Retinal pigment epithelial cell (primary cell): ENCODE data around the gene PDLIM5.

Source experiments
- DNase-seq: peaks from one replicate; pipeline ENCODE4 v3.0.0-alpha.2; 2010; ENCODE audit warnings: low read depth
- H3K4me3 ChIP-seq: 2 replicates; pipeline ENCODE4 v1.5.1; 2011; ENCODE audit warnings: mild to moderate bottlenecking, low read length, control low read depth, moderate library complexity
- TF ChIP-seq, protein P1 (sequence below): conservative IDR thresholded peaks from 2 replicates; pipeline ENCODE4 v1.5.1; 2011; ENCODE audit warnings: low read depth, low read length, control low read depth, inconsistent platforms

PDLIM5 gene

DNA sequence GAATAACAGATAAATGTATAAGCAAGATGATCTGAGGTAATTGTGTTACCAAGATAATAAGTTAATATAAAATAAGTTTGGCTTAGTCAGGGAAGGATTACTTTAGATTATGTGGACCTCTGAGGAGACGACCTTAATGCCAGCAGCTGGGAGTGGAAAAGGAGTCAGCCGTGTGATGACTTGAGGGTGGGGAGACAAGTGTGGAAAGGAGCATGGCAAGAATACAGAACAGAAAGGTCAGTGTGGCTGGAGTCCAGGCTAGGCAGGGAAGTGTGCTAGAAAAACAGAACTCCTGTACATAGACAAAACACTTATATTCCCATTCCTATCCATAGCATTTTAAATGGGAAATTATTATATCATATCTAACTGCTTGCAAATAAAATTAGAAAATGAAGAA is 138.8 kb downstream of the PDLIM5 start:
- DNase-seq: no peak

DNA sequence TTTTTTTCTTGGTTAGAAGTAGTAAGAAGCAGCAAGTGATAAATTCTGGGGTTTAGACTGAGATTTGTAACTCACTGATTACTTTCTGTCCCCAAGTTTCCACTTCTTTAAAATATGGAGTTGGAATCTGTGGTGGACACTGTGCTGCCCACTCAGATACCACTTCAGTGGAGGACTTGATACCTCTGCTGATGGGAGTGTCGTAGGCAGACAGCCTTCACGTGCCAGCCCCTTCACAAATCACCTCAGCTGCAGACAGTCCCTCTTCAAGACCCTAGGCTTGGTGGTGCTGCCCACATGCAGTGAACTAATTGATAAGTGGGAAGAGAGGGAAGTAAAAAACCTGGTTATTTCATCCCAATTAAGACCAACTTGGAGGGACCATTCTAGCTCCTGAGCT is 139.5 kb downstream of the PDLIM5 start:
- no peak for DNase-seq
- TF ChIP-seq, protein P1, sequence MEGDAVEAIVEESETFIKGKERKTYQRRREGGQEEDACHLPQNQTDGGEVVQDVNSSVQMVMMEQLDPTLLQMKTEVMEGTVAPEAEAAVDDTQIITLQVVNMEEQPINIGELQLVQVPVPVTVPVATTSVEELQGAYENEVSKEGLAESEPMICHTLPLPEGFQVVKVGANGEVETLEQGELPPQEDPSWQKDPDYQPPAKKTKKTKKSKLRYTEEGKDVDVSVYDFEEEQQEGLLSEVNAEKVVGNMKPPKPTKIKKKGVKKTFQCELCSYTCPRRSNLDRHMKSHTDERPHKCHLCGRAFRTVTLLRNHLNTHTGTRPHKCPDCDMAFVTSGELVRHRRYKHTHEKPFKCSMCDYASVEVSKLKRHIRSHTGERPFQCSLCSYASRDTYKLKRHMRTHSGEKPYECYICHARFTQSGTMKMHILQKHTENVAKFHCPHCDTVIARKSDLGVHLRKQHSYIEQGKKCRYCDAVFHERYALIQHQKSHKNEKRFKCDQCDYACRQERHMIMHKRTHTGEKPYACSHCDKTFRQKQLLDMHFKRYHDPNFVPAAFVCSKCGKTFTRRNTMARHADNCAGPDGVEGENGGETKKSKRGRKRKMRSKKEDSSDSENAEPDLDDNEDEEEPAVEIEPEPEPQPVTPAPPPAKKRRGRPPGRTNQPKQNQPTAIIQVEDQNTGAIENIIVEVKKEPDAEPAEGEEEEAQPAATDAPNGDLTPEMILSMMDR: no peak
- H3K4me3 ChIP-seq: no peak overlapping the region

More for the DNA sequence above, 138.8 kb downstream of the PDLIM5 start:
- TF ChIP-seq, protein P1: no peak
- H3K4me3 ChIP-seq: no peak overlapping the region

DNA sequence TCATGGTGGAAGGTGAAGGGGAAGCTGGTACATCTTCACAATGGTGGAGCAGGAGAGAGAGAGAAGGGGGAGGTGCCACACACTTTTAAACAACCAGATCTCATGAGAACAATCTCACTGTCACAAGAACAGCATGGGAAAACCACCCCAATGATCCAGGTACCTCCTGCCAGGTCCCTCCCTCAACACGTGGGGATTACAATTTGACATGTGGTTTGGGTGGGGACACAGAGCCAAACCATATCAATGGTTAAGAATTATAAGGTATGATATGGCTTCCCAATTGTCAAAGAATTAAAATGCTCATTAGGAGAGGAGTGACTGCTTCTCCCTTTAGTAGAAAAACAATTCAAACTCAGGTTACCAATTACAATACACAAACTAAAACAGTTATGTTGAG is 143.3 kb downstream of the PDLIM5 start:
- TF ChIP-seq, protein P1: no peak
- no peak for DNase-seq
- no peak overlapping the region for H3K4me3 ChIP-seq

DNA sequence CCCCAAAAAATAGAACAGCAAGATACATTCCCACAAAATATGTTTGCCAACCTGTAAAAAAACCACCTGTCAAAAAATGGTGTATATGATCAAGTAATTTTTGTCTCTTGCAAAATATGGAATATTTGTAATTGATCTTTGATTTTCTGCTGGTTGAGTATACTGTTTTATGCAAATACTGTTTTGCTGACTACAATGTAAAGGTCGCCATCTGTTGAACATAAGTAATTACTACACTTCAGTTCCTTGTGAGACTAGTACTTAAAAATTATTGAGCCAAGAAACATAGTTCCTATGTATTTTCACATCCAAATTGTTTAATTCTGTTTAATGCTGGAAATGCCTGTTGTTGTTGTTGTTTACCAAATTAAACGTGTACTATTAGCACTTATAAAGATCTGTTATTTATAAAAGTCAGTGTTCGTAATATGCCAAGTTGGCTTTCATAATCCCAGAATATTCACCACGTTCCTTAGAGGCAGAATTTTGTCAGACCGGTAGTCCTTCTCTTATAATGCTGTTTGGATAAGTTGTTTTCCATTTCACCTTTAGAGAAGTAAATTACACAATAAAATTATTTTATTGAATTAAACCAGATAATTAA is 144.2 kb downstream of the PDLIM5 start:
- no peak for DNase-seq
- no peak overlapping the region for H3K4me3 ChIP-seq
- TF ChIP-seq, protein P1: peak; percentile 42

DNA sequence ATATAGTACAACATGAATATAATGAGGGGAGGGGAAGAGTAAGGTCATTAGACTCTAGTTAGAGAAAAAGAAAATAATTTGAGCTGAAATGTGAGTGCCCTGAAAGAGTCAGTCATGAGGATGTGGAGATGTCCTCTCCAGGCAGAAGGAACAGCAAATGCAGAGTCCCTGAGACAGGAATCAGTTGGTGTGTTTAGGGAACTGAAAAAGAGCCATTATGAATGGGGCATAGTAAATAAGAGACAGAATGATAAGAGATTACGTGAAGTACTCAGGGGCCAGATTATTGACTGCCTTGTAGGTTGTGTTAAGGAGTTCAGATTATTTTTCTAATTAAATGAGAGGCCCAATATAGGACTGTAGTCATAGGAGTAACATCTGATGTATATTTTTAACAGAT is 147.0 kb downstream of the PDLIM5 start:
- TF ChIP-seq, protein P1: no peak
- no peak for DNase-seq

DNA sequence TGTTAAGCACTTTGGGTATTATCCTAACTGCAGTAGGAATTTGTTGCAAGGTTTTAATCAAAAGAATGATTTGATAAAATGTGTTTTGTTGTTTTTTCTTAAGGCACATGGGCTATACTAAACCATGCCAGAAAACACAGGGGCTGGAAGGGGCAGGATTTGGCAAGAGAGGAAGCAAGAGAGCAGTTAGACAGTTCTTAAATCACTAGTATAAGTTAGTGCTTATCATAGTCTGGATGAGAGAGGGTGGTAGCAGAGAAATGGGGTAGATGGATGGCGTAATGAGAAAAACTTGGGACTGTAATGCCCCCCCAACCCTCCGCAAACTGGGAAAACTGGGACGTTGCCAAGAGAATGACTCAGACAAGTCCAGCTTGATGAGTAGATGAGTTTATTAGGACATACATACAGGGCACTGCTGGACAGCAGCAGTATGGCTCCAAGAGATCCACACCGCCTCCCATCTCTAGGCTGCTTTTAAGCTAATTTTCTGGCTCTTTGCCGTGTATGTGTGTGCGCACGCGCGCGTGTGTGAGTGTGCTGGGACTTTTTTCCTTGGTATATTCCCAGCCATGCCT is 151.5 kb downstream of the PDLIM5 start:
- DNase-seq: peak; percentile 30
- TF ChIP-seq, protein P1: no peak
- H3K4me3 ChIP-seq: no peak overlapping the region

More for the DNA sequence above, 147.0 kb downstream of the PDLIM5 start:
- H3K4me3 ChIP-seq: no peak overlapping the region

DNA sequence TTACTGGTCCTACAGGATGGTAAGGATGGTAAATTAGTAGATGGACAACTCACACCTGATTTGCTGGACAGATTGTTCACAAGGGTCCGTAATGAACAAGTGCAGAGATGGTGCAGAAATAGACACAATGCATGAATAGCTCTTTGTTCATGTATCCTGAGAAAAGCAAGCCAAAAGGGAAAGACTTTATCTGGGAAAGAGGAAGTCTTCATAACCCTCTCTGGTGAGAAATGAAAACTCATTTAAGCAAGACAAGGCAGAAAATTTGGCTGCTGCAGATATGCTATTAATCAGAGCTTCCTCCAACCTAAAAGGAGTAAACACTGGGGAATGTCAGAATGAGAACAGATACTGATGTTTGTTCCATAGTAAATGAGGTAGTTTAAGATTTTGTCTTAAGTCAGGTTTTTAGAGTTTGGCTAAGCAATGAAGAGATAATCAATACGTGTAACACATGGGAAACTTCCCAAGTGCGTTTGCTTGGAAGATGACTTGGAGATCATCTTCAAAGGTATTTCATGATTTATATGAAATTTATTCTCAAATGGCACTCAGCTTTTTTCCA is 153.6 kb downstream of the PDLIM5 start:
- no peak for DNase-seq
- no peak overlapping the region for H3K4me3 ChIP-seq
- TF ChIP-seq, protein P1: no peak
